Suppressor macrophage treated with lipopolysaccharide for 1 hour (primary cell): ENCODE data around the gene PATJ.
"Not testable (repeated sequence)": the region's sequence is repeated elsewhere in the genome, so short reads cannot be mapped to it uniquely, and the experiment has no call there.

Source experiments
- DNase-seq, 3 donors: peaks; one replicate each; pipeline ENCODE4 v3.0.0-alpha.2; 2020 to 2022

PATJ gene, protein sequence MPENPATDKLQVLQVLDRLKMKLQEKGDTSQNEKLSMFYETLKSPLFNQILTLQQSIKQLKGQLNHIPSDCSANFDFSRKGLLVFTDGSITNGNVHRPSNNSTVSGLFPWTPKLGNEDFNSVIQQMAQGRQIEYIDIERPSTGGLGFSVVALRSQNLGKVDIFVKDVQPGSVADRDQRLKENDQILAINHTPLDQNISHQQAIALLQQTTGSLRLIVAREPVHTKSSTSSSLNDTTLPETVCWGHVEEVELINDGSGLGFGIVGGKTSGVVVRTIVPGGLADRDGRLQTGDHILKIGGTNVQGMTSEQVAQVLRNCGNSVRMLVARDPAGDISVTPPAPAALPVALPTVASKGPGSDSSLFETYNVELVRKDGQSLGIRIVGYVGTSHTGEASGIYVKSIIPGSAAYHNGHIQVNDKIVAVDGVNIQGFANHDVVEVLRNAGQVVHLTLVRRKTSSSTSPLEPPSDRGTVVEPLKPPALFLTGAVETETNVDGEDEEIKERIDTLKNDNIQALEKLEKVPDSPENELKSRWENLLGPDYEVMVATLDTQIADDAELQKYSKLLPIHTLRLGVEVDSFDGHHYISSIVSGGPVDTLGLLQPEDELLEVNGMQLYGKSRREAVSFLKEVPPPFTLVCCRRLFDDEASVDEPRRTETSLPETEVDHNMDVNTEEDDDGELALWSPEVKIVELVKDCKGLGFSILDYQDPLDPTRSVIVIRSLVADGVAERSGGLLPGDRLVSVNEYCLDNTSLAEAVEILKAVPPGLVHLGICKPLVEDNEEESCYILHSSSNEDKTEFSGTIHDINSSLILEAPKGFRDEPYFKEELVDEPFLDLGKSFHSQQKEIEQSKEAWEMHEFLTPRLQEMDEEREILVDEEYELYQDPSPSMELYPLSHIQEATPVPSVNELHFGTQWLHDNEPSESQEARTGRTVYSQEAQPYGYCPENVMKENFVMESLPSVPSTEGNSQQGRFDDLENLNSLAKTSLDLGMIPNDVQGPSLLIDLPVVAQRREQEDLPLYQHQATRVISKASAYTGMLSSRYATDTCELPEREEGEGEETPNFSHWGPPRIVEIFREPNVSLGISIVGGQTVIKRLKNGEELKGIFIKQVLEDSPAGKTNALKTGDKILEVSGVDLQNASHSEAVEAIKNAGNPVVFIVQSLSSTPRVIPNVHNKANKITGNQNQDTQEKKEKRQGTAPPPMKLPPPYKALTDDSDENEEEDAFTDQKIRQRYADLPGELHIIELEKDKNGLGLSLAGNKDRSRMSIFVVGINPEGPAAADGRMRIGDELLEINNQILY (N-terminal part only)

DNA sequence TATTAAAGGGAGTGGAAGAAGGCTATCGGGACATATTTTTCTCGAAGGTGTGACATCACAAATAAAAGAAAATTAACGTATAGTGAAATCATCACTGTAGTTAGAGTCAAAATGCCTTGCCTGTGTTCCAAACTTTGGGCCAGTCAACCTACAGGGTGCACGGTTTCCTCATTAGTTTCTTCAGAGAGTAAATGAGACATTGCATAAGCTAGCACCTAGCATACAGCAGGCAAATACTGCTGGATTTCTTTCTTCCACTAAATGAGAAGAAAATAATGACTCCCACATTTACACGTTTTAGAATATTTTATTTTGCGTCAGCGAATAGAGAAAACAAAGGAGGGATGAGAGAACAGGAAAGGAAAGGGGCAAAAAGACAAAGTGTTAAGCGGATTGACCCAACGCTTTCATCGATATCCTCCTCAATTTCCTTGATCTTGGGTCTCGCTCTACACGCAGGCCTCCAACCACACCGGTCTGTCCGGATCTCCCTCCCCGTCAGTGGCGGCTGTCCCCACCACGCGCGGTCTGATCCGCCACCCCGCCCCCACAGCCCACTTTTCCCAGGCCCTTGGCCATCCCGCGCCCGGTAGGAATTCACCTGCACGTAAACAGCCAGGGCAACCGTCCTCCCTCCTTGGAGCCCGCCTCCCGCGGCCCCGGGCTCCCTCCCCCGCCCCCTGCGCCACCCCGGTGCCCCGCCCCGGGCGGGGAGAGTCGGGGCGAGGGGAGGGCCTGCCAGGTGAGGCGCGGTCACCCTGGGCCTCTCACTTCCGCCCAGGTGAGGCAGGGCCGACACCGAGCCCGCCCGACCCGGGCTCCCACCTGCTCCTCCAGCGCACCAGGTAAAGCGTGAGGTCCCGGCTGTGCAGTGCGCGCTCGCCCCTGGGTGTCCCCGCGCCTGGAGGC, at the start of gene PATJ:
Gene PATJ, plus strand, starts transcription at position 770 of the 909 bp plus-strand sequence. CDS start 20,413 bp downstream, outside the sequence.
- DNase-seq: peak in 1 of 3 donors; percentile 24

DNA sequence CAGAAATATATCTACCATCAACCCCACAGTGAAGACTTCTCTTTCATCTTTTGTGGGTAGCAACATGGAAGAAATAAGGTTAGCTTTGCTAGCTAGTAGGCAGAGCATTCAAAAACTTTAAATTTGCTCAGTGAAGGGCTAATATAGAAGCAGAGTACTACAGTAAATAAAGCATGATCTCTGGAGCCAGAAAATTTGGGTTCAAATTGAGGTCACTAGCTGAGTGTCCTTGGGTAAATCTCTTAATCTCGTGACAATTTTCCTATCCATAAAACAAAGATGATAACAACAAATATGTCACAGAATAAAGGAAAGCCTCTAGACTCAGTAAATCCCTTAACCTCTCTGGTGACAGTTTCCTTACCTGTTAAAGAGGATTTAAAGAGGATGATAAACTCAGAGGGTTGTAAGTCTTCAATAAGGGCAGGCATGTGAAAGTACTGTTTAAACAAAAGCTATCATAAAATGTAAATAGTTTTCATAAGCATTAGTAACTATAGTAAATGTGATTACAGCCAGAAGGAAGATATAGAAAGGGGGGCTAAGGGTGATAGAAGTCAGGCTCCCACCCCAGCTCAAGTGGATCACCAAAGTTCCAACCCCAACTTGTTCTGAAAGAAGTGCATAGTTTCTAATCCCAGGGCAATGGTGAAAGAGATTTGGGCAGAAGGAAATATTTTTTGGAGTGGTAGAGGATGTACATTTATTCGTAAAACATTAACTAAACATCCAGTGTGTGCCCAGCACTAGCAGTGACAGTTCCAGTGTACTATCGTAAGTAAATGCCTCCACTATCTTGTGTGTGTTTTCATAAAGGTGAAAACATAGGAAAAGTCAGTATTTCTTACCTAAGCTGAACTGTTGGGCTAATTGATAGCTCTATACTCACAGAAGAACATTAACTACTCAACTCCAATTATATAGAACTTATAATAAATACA, 42.1 kb upstream of the PATJ start:
- DNase-seq: no peak

DNA sequence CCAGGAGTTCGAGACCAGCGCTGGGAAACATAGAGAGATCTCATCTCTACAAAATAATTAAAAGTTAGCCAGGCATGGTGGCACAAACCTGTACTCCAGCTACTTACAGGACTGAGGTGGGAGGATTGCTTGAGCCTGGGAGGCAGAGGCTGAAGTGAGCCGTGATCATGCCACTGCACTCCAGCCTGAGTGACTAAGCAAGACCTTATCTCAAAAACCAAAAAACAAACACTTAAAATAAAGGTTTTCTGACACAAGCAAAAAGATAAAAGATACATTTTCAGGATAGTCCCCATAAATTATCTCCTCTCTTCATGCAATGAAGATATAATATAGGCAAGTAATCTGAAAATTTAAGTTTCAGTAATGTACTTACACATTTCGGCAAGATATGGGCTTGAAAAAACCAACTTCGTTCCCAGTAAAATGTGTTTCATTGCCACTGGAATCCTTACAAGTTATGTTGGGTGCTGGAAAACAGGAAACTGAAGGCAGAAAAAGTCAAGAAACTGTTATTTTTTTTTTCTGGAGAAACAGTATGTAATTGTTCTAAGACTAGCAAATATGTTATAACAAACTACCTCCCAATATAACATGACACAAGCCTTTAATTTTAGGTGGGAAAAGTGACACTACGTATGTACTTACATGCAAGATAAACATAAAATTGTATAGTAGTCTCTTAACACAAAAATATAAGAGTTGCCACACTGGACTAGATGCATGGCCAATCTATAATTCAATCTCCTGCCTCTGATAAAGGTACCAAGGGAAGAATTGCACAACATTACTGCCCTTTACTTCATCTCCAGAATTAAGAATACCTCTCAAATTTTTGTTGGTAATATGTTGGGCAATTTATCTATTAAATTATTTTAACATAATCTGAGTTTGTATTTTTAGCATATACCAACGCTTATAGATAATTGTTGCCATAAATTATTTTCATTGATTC, 33.0 kb upstream of the PATJ start:
- DNase-seq: no peak

DNA sequence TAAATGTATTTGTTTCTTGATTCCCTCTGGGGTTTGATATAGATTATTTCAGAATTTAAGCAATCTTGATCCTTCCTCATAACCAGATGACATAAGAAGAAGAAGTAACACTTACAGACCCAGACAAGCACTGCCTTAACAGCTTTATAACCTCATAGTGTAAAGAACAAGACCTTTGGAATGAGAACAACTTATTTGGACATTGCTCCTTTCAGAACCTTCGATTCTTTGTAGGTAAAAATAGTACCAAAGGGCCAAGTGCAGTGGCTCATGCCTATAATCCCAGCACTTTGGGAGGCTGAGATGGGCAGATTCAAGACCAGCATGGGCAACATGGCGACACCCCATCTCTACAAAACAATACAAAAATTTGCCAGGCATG, 32.4 kb upstream of the PATJ start:
- DNase-seq: no peak

DNA sequence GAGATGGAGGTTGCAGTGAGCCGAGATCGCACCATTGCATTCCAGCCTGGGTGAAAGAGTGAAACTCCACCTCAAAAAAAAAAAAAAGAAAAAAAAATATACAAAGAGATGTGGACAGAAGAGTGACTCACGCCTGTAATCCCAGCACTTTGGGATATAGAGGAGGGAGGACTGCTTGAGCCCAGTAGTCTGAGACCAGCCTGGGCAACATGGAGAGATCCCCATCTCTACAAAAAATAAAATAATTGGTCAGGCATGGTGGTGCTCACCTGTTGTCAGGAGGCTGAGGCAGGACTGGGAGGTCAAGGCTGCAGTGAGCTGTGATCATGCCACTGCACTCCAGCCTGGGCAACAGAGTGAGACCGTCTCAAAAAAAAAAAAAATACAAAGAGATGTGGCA, 31.0 kb upstream of the PATJ start:
- DNase-seq: not testable (repeated sequence)

DNA sequence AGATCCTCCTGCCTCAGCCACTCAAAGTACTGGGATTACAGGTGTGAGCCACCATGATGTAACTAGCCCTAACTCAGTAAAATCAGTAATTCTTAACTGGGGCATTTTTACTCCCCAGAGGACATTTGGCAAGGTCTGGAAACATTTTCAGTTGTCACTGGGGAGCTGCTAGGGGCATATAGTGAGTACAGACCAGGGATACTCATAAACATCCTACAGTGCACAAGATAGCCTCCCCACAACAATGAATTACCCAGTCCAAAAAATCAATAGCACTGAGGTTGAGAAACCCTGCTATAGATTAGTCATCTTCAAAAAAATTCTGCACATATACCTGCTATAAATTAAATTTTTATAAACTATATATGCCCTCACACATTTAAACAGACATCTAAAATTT, 30.3 kb upstream of the PATJ start:
- no peak for DNase-seq

DNA sequence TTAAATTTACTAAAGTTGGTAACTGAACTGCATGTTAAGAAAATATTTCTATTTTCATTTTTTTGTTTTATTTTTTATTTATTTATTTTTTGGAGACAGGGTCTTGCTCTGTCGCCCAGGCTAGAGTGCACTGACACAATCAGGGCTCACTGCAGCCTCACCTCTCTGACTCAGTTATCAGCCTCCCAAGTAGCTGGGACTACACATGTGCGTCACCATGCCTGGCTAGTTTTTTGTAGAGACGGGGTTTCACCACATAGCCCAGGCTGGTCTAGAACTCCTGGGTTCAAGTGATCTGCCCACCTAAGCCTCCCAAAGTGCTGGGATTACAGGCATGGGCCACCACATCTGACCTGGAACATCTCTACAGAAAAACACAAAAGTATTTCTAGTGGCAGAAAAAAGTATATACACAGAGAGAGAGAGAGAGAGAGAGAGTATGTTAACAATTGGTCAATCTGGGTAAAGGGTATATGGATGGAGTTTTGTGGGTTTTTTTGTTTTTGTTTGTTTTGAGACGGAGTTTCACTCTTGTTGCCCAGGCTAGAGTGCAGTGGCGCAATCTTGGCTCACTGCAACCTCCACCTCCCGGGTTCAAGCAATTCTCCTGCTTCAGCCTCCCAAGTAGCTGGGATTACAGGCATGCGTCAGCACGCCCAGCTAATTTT, 23.1 kb upstream of the PATJ start:
- DNase-seq: not testable (repeated sequence)

DNA sequence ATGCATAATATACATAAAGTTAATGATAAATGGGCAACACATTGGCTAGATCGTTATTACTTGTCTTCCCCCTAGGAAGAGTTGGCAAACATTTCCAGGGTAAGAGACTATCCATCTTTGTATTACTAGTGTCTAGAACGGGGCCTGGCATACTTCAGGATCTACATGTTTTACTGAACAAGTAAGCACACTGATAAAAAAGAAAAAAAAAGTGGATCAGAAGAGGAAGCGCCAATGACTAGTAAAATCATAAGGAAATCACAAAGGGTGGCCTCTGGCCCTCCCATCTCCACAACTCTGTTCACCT, 17.8 kb upstream of the PATJ start:
- DNase-seq: peak; percentile 21 to 51 (median 35)

DNA sequence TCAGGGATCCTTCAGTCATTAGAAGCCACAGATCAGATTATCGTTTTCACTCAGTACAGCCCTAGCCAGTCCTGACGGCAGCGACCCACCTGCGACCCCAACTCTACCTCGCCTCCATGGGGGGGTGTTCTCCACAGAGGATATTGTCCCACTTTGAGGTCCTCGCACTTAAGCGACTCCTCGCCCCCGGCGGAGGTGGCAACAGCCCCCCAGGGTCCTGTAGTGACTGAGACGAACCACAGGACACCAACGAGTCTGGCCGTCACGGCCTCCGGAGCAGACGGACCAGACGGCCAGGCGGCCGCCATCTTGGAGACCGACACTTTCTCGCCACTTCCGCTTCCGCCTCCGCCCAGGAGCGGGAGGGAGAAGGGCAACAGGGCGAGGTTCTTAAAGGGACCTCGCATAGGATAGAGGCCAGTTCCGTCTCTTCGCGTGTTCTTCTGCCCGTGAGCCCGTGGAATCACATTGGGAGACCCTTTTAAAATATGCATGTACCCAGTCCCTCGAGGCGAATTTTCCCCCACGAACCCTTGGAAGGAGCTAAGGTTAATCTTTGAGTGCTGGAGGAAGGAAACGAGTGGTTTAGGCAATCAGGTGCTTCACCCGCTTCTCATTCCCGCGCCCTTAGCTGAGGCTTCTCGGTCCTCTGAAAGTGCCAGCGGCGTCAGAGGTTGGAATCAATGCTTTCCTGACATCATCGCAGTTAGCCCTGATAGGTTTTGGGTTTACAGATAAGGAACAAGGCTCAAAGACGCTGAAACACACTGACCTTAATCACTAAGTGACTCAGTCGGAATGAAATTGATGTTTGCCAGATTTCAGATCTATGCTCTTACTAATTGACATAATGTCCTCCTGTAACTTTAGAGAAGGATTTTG, 17.2 kb upstream of the PATJ start, which contains the start of gene TM2D1:
Gene TM2D1, minus strand, starts transcription at position 329 of the 882 bp plus-strand sequence. Its CDS starts 21 bp downstream, at position 308.
- DNase-seq: peak; percentile 93 to 95 (median 94)

DNA sequence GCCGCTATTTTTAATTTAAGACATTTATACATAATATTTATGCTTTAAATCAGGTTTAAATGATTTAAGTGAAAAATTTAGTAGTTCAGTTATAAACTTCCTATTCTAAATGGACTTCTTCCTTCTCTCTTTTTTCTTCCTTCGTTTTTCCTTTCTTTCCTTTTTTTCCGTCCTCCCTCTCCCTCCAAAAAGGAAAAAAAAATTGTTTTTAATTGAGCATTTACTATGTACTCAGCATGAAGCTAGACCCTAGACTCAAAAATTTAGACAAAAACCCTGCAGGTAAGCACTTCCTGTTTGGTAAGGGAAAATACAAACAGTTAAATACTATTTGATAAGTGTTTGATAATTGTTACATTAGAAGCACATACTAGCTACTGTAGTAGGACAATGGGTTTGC, 14.7 kb upstream of the PATJ start:
- DNase-seq: no peak

DNA sequence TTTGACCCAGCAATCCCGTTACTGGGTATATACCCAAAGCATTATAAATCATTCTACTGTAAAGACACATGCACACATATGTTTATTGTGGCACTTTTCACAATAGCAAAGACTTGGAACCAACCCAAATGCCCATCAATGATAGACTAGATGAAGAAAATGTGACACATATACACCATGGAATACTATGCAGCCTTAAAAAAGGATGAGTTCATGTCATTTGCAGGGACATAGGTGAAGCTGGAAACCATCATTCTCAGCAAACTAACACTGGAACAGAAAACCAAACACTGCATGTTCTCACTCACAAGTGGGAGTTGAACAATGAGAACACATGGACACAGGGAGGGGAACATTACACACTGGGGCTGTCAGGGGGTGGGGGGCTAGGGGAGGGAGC, 11.6 kb upstream of the PATJ start:
- not testable (repeated sequence) for DNase-seq

DNA sequence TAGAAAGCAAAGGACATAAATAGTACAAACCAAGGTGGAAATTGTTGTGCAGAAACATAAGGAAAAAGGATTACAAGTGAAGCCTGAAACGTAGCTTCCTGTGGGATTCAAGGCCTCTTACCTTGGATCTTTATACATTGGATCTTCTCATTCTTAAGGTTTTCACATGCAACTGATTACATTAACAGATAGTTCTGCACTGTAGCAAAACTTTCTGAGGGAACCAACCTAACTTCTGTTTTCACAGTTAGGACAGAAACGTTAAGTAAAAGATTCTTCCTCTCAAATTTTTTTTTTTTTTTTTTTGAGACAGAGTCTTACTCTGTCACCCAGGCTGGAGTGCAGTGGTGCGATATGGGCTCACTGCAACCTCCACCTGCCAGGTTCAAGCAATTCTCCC, 9.6 kb upstream of the PATJ start:
- no peak for DNase-seq

DNA sequence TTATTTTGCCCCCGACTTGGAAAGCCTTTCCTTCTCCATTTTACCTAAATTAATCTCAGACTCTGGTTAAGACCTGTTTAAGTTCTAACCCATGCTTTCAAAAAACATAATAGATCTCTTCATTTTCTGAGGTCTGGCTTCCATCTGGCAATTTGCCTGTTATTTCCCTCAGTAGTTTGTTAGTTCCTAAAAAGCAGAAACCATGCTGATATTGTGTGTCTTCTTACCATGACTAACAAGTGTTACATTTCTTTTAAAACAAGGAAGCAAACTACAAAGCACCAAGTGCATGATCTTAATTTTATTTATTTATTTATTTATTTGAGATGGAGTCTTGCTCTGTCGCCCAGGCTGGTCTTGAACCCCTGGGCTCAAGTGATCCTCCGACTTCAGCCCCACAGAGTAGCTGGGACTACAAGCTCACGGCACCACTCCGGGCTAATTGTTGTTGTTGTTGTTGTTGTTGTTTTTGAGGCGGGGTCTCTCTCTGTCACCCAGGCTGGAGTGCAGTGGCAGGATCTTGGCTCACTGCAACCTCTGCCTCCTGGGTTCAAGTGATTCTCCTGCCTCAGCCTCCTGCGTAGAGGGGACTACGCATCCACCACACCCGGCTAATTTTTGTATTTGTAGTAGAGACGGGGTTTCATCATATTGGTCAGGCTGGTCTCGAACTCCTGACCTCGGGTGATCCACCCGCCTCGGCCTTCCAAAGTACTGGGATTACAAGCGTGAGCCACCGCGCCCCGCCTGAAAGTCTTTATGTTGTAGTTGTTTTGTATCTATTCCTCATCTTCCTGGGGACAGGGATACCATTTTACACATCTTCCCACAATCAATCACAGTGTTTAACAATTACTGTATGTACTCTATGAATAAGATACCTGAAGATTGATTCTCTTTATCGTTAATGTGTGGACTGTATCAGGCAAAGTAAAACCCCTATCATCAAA, 1.3 kb upstream of the PATJ start:
- DNase-seq: peak; percentile 46 to 71 (median 71)

DNA sequence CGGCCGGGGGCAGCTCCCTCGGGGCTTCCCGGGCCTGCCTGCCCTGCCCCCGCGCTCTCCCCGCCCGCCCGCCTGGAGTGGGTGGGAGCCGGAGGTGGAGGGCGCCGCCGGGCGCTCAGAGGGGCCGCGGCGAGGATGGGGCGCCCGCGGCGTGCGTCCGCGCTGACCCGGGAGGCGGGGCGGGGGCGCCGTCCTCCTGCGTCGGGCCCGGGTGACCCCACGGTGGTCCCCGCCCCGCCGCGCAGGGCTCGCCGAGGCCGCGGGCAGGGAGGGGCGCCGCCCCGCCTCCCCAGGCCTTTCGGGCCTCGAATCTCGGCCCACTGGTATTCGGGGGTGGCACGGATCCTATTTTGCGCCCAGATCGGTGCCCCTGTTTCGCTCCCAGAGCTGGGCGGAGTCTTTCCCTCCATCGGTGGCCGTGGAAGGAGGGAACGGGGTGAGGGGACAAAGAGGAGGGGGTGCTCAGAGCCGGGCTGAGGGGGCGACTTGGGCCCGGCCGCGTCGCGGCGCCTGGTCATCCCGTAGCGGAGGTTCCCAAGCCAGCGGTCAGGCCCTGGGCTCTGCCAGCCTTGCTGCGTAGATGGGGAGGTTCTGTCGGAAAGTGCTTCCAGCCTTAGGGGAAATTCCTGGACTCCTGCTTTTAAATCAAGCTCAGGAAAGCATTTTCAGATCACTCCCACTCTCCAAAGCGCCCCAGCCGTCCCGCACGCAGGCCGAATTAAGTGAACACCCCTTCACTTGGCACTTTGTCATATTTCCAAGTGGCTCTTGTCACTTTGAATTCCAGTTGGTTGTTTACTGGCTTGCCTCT, 545 bp downstream of the PATJ start:
- peak in 2 of 3 donors; percentile 16 to 26 for DNase-seq

DNA sequence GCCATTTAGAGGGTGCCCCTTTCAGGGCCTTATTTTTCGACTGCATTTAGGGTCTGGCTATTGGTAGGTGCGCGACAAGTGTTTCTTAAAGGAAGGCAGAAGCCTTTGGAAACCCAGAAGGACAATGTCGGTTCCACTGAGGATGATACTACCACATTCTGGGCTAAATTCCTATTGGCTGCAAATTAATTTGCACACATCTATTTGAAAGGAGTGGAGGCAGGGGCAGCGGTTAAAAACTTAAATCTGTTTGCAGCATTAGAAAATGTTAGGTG, 1.1 kb downstream of the PATJ start:
- DNase-seq: no peak
